ENCODE measurements around the gene ORM2. TPM values are rescaled to one million over a fixed set of nuclear protein-coding genes. Genes with fewer than 3 reads are reported as not detected.
A peak's percentile ranks its signal among the peaks of the same experiment; 100 is the strongest.
"Not testable (repeated sequence)": the region's sequence is repeated elsewhere in the genome, so short reads cannot be mapped to it uniquely, and the experiment has no call there.

ORM2 gene
- total and polyA plus RNA-seq, 8 donors, result 1.2 to 17.1 (median 3.4) TPM; not detected in 4

DNA sequence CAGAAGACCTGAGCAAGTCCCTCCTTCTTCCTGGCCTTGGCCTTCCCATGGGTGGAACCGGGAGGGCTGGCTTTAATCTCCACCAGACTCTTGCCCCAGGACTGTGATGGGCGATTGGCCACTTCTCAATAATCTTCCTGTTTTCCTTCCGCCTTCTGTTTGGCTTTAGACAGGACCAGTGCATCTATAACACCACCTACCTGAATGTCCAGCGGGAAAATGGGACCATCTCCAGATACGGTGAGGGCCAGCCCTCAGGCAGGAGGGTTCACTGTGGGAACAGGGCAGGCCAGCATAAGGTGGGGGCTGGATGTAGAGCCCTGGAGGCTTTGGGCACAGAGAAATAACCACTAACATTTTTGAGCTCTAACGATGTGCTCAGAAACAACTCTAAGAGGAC is 5.8 kb upstream of the ORM2 start:
- 78 to 89% (median 86%) methylated on average over 6 of the region's 6 CpGs for WGBS, 5 donors
- H3K27ac ChIP-seq; intact Hi-C loops (cut with DNase I; ENCODE audit: low total_unique reads): not testable (repeated sequence)

DNA sequence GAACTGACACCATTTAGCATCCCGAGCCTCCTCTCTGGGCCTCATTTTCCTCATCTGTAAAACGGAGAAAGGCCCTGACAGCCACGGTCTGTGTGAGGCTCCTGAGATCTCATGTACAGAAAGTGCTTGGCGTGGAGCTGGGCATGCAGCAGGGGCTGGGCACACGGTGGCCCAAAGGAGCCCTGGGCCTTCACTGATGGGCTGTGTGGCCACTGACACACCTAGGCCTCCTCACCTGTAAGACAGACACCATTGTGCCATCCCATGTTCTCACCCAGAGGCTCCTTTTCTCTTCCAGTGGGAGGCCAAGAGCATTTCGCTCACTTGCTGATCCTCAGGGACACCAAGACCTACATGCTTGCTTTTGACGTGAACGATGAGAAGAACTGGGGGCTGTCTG is 5.2 kb upstream of the ORM2 start:
- 91 to 95% (median 92%) methylated on average over 6 to 8 of the region's 8 CpGs for WGBS, 5 donors
- Histone ChIP-seq H3K36me3 (no peaks in the 10 kb centered on the region), H3K4me3 (no peak overlapping the region), H3K4me1 (peaks cover 0 to 12% (median 4%) of the 10 kb centered on the region in 4 donors), H3K27ac (no peak overlapping the region), H3K9me3 (no peaks in the 10 kb centered on the region), H3K27me3 (peaks cover 0 to 10% (median 0%) of the 10 kb centered on the region in 3 donors)
- TF ChIP-seq EP300 (IDR thresholded peaks at IDR 0.05), result no peak
- no peak for TF ChIP-seq POLR2A (IDR thresholded peaks at IDR 0.05)
- no peak for TF ChIP-seq POLR2AphosphoS5 (IDR thresholded peaks at IDR 0.05)
- TF ChIP-seq CTCF (IDR thresholded peaks at IDR 0.05), result no peak
- intact Hi-C loops (cut with DNase I; ENCODE audit: low total_unique reads), result no loop called here
- no peak for DNase-seq

More for the DNA sequence above, 5.8 kb upstream of the ORM2 start:
- not testable (repeated sequence) for H3K4me3 ChIP-seq, H3K36me3 ChIP-seq, H3K9me3 ChIP-seq, H3K27me3 ChIP-seq, DNase-seq
- H3K4me1 ChIP-seq, result peaks cover 0 to 11% (median 3%) of the 10 kb centered on the region in 4 donors

DNA sequence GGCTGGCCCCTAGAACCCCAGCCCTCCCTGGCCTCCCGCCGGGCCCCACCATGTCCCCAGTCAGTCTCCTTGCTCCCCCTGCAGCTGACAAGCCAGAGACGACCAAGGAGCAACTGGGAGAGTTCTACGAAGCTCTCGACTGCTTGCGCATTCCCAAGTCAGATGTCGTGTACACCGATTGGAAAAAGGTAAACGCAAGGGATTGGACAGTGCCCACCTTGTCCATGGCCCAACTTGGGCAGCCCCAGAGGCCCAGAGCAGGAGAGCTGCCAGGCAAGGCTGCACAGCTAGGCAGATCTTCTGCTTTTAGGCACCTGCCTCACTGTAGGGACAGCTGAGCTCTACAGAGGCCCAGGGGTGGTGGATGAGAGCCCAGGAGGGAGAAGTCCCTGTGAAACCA is 4.7 kb upstream of the ORM2 start:
- H3K27me3 ChIP-seq, result peaks cover 0 to 10% (median 0%) of the 10 kb centered on the region in 3 donors
- H3K4me3 ChIP-seq; DNase-seq; H3K9me3 ChIP-seq; H3K27ac ChIP-seq; intact Hi-C loops (cut with DNase I; ENCODE audit: low total_unique reads); H3K36me3 ChIP-seq: not testable (repeated sequence)
- peaks cover 0 to 12% (median 4%) of the 10 kb centered on the region in 4 donors for H3K4me1 ChIP-seq
- 84 to 92% (median 90%) methylated on average over 4 to 8 of the region's 9 CpGs for WGBS, 5 donors

GRCh38 chr9:114325684-114326254 is 3.9 kb upstream of the ORM2 start:
- Histone ChIP-seq H3K4me1 (peaks cover 0 to 12% (median 7%) of the 10 kb centered on the region in 4 donors), H3K27me3 (peaks cover 0 to 10% (median 0%) of the 10 kb centered on the region in 3 donors)
- H3K9me3 ChIP-seq; intact Hi-C loops (cut with DNase I; ENCODE audit: low total_unique reads); DNase-seq; H3K4me3 ChIP-seq; H3K27ac ChIP-seq; H3K36me3 ChIP-seq: not testable (repeated sequence)
- WGBS, 5 donors, result 80 to 90% (median 84%) methylated on average over 3 of the region's 3 CpGs

DNA sequence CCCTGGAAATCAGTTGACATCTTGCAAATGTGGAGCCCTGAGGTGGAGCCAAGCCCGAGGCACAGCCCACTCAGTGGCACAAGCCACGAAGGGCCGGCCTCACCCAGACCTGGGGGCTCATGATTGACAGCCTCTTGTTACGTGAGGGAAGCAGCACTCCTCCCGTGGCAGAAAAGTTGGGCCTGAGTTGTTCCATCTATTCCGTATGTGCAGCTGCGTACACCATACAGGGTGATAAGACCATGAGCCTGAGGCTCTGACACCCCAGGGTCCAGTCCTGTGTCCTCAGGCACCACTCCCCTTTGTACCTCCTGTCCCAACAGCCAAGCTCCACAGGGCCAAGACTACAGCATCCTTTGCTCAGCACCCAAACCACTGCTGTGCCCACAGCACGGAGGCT is 1.9 kb upstream of the ORM2 start:
- no peaks in the 10 kb centered on the region for H3K9me3 ChIP-seq
- peaks cover 0 to 17% (median 10%) of the 10 kb centered on the region in 4 donors for H3K4me1 ChIP-seq
- no peak overlapping the region for H3K4me3 ChIP-seq
- TF ChIP-seq POLR2AphosphoS5 (IDR thresholded peaks at IDR 0.05), result no peak
- intact Hi-C loops (cut with DNase I; ENCODE audit: low total_unique reads), result no loop called here
- H3K27me3 ChIP-seq, result peaks cover 0 to 10% (median 0%) of the 10 kb centered on the region in 3 donors
- no peaks in the 10 kb centered on the region for H3K36me3 ChIP-seq
- WGBS, 5 donors, result 92 to 96% (median 93%) methylated on average over 6 to 8 of the region's 8 CpGs
- no peak for DNase-seq
- no peak overlapping the region for H3K27ac ChIP-seq

DNA sequence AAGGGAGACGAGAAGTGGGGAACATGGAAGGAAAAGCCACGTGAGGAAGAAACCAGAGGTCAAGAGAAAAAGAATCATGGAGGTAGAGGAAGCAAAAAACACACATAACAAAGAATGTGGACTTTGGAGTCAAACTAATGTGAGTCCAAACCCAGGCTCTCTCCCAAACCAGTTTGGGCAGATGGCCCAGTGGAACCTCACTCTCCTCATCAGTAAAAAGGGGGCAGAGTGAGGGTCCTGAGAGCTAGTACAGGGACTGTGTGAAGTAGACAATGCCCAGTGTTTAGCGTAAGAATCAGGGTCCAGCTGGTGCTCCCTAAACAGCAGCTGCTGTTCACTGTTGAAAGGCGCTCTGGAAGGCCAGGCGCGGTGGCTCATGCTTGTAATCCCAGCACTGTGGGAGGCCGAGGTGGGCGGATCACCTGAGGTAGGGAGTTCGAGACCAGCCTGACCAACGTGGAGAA is 1.3 kb upstream of the ORM2 start:
- H3K9me3 ChIP-seq; H3K36me3 ChIP-seq; H3K27ac ChIP-seq; H3K4me3 ChIP-seq; intact Hi-C loops (cut with DNase I; ENCODE audit: low total_unique reads): not testable (repeated sequence)
- WGBS, 5 donors, result 72 to 84% (median 80%) methylated on average over 10 of the region's 10 CpGs
- peaks cover 0 to 10% (median 0%) of the 10 kb centered on the region in 3 donors for H3K27me3 ChIP-seq
- peaks cover 0 to 17% (median 10%) of the 10 kb centered on the region in 4 donors for H3K4me1 ChIP-seq
- DNase-seq, result peak in 1 of 2 donors; percentile 55

DNA sequence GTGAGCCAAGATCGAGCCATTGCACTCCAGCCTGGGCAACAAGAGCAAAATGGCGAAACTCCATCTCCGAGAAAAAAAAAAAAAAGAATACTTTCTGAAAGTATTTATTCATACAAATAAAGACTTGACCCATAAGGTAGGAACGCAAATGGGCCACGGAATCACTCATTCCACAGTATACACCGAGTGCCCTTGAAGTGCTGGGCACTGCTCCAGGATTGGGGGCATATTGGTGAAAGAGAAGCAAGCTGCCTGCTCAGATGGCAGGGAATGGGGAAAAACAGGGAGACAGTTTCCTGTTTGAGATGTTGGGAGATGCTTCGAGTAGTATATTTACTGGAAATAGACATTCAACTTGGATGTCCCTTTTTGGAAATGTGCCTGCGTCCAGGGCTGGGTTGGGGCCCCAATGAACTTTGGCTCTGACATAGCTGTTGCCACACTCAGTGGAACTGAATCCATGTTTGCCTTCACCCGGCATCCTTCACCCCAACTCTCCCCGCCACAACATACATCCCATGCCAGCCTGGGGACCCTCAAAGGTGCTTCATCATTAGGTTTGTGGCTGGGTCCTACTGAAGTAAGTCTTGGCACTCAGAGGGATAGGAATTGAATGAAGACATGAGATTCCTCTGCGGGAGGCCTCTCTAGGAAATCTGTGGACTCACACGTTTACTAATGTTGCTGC is 588 bp upstream of the ORM2 start:
- H3K4me3 ChIP-seq; H3K36me3 ChIP-seq; H3K27ac ChIP-seq; DNase-seq; H3K9me3 ChIP-seq; intact Hi-C loops (cut with DNase I; ENCODE audit: low total_unique reads): not testable (repeated sequence)
- Histone ChIP-seq H3K4me1 (peaks cover 0 to 17% (median 10%) of the 10 kb centered on the region in 4 donors), H3K27me3 (peaks cover 0 to 10% (median 0%) of the 10 kb centered on the region in 3 donors)
- 69 to 86% (median 77%) methylated on average over 9 to 11 of the region's 12 CpGs for WGBS, 5 donors

Data from stomach (tissue), 9 donors.